Measurements from ENCODE around the gene SLC45A1.
"Not testable (repeated sequence)": the region's sequence is repeated elsewhere in the genome, so short reads cannot be mapped to it uniquely, and the experiment has no call there.

Gene SLC45A1

DNA sequence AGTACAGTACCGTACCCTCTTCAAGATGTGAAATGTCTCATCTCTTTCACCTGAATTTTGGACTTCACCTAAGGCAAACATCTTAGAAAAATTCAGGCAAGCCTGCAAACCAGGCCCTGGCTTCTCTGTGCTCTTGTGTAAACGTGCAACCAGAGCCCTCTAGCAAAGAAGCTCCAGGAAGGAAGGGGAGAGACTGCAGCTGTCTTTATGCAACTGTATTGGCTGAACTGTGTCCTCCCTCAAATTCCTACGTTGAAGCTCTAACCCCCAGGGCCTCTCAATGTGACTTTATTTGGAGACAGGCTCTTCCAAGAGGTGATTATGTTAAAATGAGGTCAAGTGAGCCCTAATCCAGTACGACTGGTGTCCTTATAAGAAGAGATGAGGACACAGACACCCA, 60.3 kb downstream of the SLC45A1 start:
- peaks cover 68% of the 10 kb centered on the region for H4K20me1 ChIP-seq (ENCODE audit: insufficient read depth, low read length, poor library complexity, severe bottlenecking)
- peaks cover 38% of the 10 kb centered on the region; the same call in 1 of the 2 replicates for H3K36me3 ChIP-seq (ENCODE audit: insufficient read depth, low read length)
- TF ChIP-seq, protein P1, sequence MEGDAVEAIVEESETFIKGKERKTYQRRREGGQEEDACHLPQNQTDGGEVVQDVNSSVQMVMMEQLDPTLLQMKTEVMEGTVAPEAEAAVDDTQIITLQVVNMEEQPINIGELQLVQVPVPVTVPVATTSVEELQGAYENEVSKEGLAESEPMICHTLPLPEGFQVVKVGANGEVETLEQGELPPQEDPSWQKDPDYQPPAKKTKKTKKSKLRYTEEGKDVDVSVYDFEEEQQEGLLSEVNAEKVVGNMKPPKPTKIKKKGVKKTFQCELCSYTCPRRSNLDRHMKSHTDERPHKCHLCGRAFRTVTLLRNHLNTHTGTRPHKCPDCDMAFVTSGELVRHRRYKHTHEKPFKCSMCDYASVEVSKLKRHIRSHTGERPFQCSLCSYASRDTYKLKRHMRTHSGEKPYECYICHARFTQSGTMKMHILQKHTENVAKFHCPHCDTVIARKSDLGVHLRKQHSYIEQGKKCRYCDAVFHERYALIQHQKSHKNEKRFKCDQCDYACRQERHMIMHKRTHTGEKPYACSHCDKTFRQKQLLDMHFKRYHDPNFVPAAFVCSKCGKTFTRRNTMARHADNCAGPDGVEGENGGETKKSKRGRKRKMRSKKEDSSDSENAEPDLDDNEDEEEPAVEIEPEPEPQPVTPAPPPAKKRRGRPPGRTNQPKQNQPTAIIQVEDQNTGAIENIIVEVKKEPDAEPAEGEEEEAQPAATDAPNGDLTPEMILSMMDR (conservative IDR thresholded peaks at IDR 0.05; ENCODE audit: low read length): no peak
- no peak for TF ChIP-seq EZH2phosphoT487 (IDR thresholded peaks at IDR 0.05; ENCODE audit: borderline replicate concordance)
- no peaks in the 10 kb centered on the region for H3K27me3 ChIP-seq (ENCODE audit: insufficient read depth, low read length, poor library complexity, severe bottlenecking)
- no peak overlapping the region for H3K9ac ChIP-seq (ENCODE audit: low read depth, low read length, poor library complexity, severe bottlenecking)
- peaks cover 41% of the 10 kb centered on the region for H3K4me1 ChIP-seq (ENCODE audit: insufficient read depth, low read length, poor library complexity, severe bottlenecking)
- H2AFZ ChIP-seq (ENCODE audit: low read length): no peak overlapping the region
- no peak overlapping the region for H3K4me3 ChIP-seq (ENCODE audit: low read length, poor library complexity, severe bottlenecking)
- H3K9me3 ChIP-seq (ENCODE audit: insufficient read depth, low read depth, low read length): no peaks in the 10 kb centered on the region
- no peaks in the 10 kb centered on the region for H3K9me2 ChIP-seq (replicated peaks; ENCODE audit: low read depth, low read length)
- H3K79me2 ChIP-seq (ENCODE audit: insufficient read depth, low read length): peaks cover 88% of the 10 kb centered on the region
- no peak overlapping the region for H3K4me2 ChIP-seq (ENCODE audit: low read depth, low read length, poor library complexity, severe bottlenecking)
- H3F3A ChIP-seq (ENCODE audit: low read depth): no peaks in the 10 kb centered on the region

DNA sequence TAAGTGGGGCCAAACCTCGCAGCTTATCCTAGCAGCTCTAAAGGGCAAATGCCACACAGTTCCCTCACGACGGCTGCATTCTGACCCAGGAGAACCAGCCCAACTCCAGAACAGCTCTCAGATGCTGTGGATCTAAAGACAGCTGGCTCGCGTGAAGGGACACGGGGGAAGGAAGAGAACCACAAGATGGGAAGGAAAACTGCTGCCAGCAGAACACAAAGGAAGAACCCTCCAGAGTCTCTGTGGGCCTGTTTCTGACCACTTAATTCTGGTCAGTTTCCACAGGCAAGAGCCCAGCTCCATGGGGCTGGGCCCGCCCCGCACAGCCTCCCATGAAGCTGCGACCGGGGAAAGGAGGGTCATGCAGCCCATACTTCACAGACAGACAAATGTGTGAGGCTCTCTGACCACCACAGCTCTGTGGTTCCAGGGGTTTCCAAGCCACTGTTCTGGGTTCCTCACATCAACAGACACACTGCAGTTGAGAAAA, 61.1 kb downstream of the SLC45A1 start:
- no peak overlapping the region for H3K4me3 ChIP-seq (ENCODE audit: low read length, poor library complexity, severe bottlenecking)
- H4K20me1 ChIP-seq (ENCODE audit: insufficient read depth, low read length, poor library complexity, severe bottlenecking): peaks cover 71% of the 10 kb centered on the region
- H3K9me3 ChIP-seq (ENCODE audit: insufficient read depth, low read depth, low read length): no peaks in the 10 kb centered on the region
- no peaks in the 10 kb centered on the region for H3K27me3 ChIP-seq (ENCODE audit: insufficient read depth, low read length, poor library complexity, severe bottlenecking)
- TF ChIP-seq, protein P1 (conservative IDR thresholded peaks at IDR 0.05; ENCODE audit: low read length): no peak
- TF ChIP-seq EZH2phosphoT487 (IDR thresholded peaks at IDR 0.05; ENCODE audit: borderline replicate concordance): no peak
- peaks cover 33% of the 10 kb centered on the region; the same call in 1 of the 2 replicates for H3K36me3 ChIP-seq (ENCODE audit: insufficient read depth, low read length)
- H3K9ac ChIP-seq (ENCODE audit: low read depth, low read length, poor library complexity, severe bottlenecking): no peak overlapping the region
- H3K9me2 ChIP-seq (replicated peaks; ENCODE audit: low read depth, low read length): no peaks in the 10 kb centered on the region
- no peak overlapping the region for H3K4me2 ChIP-seq (ENCODE audit: low read depth, low read length, poor library complexity, severe bottlenecking)
- H3K79me2 ChIP-seq (ENCODE audit: insufficient read depth, low read length): peaks cover 83% of the 10 kb centered on the region
- no peak overlapping the region for H2AFZ ChIP-seq (ENCODE audit: low read length)
- H3F3A ChIP-seq (ENCODE audit: low read depth): no peaks in the 10 kb centered on the region
- H3K4me1 ChIP-seq (ENCODE audit: insufficient read depth, low read length, poor library complexity, severe bottlenecking): peaks cover 44% of the 10 kb centered on the region

DNA sequence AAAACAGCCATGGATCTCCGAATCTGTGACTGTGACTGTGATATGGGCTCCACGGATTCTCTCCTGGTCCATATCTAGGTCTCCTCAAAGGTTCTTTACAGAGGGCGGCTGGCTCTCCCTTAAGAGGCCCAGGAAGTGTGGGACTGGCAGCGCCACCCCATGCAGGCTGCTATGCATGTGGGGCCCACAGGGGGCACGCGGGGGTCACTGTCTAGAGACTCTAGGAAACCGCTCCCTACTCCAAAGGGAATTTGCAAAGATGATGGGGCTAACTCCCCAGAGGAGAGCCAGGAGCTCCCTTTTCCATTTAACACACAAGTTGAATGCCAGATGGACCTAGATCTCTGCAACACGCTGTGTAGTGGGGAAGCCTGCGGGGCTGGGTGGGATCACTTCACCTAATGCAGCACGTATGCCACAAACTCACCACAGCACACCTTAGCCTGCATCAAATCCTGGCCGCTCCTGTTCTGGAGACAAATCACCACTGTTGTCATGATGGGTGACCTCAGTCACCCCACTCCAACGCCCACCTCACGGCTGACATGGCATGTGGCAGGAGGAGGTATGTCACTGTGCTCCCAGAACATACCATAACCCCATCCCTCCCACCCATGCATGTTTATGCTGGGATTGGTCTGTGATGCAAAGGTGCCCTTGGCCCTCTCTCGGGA, 61.7 kb downstream of the SLC45A1 start:
- peaks cover 44% of the 10 kb centered on the region for H3K4me1 ChIP-seq (ENCODE audit: insufficient read depth, low read length, poor library complexity, severe bottlenecking)
- H3K79me2 ChIP-seq (ENCODE audit: insufficient read depth, low read length): peaks cover 83% of the 10 kb centered on the region
- H3K36me3 ChIP-seq (ENCODE audit: insufficient read depth, low read length): peaks cover 36% of the 10 kb centered on the region; the same call in 1 of the 2 replicates

DNA sequence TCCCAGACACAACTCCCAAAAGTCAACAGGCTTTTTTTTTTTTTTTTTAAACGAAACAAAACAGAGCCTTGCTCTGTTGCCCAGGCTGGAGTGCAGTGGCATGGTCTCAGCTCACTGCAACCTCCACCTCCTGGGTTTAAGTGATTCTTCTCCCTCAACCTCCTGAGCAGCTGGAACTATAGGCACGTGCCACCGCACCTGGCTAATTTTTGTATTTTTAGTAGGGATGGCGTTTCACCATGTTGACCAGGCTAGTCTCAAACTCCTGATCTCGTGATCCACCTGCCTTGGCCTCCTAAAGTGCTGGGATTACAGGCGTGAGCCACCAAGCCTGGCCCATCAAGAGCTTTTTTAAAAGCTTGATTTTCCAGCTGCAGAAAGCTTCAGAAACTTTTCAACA, 62.4 kb downstream of the SLC45A1 start:
- Histone ChIP-seq H4K20me1 (ENCODE audit: insufficient read depth, low read length, poor library complexity, severe bottlenecking) (peaks cover 71% of the 10 kb centered on the region), H3K4me1 (ENCODE audit: insufficient read depth, low read length, poor library complexity, severe bottlenecking) (peaks cover 44% of the 10 kb centered on the region)

More for the DNA sequence above, 61.7 kb downstream of the SLC45A1 start:
- no peaks in the 10 kb centered on the region for H3F3A ChIP-seq (ENCODE audit: low read depth)
- H3K27me3 ChIP-seq (ENCODE audit: insufficient read depth, low read length, poor library complexity, severe bottlenecking): no peaks in the 10 kb centered on the region
- no peak for TF ChIP-seq EZH2phosphoT487 (IDR thresholded peaks at IDR 0.05; ENCODE audit: borderline replicate concordance)
- TF ChIP-seq, protein P1 (conservative IDR thresholded peaks at IDR 0.05; ENCODE audit: low read length): no peak; the same call in 1 of the 2 replicates
- no peak overlapping the region for H3K9ac ChIP-seq (ENCODE audit: low read depth, low read length, poor library complexity, severe bottlenecking)
- H3K9me2 ChIP-seq (replicated peaks; ENCODE audit: low read depth, low read length): no peaks in the 10 kb centered on the region
- H3K4me2 ChIP-seq (ENCODE audit: low read depth, low read length, poor library complexity, severe bottlenecking): no peak overlapping the region
- H3K9me3 ChIP-seq (ENCODE audit: insufficient read depth, low read depth, low read length): no peaks in the 10 kb centered on the region
- no peak overlapping the region for H2AFZ ChIP-seq (ENCODE audit: low read length)
- H4K20me1 ChIP-seq (ENCODE audit: insufficient read depth, low read length, poor library complexity, severe bottlenecking): peaks cover 69% of the 10 kb centered on the region
- H3K4me3 ChIP-seq (ENCODE audit: low read length, poor library complexity, severe bottlenecking): no peak overlapping the region

More for the DNA sequence above, 62.4 kb downstream of the SLC45A1 start:
- not testable (repeated sequence) for H3K4me3 ChIP-seq (ENCODE audit: low read length, poor library complexity, severe bottlenecking); H3K9me2 ChIP-seq (replicated peaks; ENCODE audit: low read depth, low read length); H2AFZ ChIP-seq (ENCODE audit: low read length); H3K4me2 ChIP-seq (ENCODE audit: low read depth, low read length, poor library complexity, severe bottlenecking); H3K27me3 ChIP-seq (ENCODE audit: insufficient read depth, low read length, poor library complexity, severe bottlenecking); H3K9me3 ChIP-seq (ENCODE audit: insufficient read depth, low read depth, low read length); H3K9ac ChIP-seq (ENCODE audit: low read depth, low read length, poor library complexity, severe bottlenecking); H3F3A ChIP-seq (ENCODE audit: low read depth)
- Histone ChIP-seq H3K36me3 (ENCODE audit: insufficient read depth, low read length) (peaks cover 37% of the 10 kb centered on the region; the same call in 1 of the 2 replicates), H3K79me2 (ENCODE audit: insufficient read depth, low read length) (peaks cover 83% of the 10 kb centered on the region)

Data from Loucy (cell line).